ENCODE data around the gene GNG14.

- 0 out of 2 replicates have a peak, but pooled peaks have one; percentile 34 for TF ChIP-seq SPI1 (IDR thresholded peaks at IDR 0.05; ENCODE audit: low read depth, low read length)
- TF ChIP-seq POLR2AphosphoS5 (IDR thresholded peaks at IDR 0.05; ENCODE audit: low read depth, low read length): no peak
- peak; percentile 23; the same call in 1 of the 2 replicates for TF ChIP-seq POLR2A (IDR thresholded peaks at IDR 0.05; ENCODE audit: low read depth, low read length)
- peak; percentile 15; the same call in 1 of the 2 replicates for TF ChIP-seq TAF1 (IDR thresholded peaks at IDR 0.05; ENCODE audit: low read depth, low read length)
These were observed 36.0 kb downstream of the GNG14 start, which contains the start of gene TNPO2 for GRCh38 chr19:12723641-12724426.
